HCT116 (cell line): Measurements from ENCODE around the gene KHDRBS1. TPM values are rescaled to one million over a fixed set of nuclear protein-coding genes. Genes with fewer than 3 reads are reported as not detected.

Source experiments
- ATAC-seq: fragments of 200-7000 bp; cut with Tn5 transposase; 2 replicates; pipeline ENCODE4 v1.9.1; 2020; ENCODE audit warnings: mild to moderate bottlenecking, moderate library complexity
- BruUV-seq: library from RNA; stranded (reverse); fragments of 400-500 nt; replicated peaks from 2 replicates; lab custom pipeline; 2021; lab: Mats Ljungman, UMichigan
- CTCF ChIA-PET: fragments of 300-600 bp; sonication (Branson Sonifier 250); formaldehyde crosslinking; loops from one replicate; lab custom pipeline; 2021; ENCODE audit warnings: antibody characterized with exemption; lab: Charles Lee
- POLR2A ChIA-PET: fragments of 300-600, 350-600 bp; sonication (Branson Sonifier 250); formaldehyde crosslinking; loops from one replicate; lab custom pipeline; 2021; ENCODE audit warnings: antibody characterized with exemption; lab: Charles Lee
- RAD21 ChIA-PET, 2 experiments: fragments of 300-600 bp; sonication (Branson Sonifier 250); formaldehyde crosslinking; loops; one replicate each; lab custom pipeline; 2023; ENCODE audit warnings: low total read pairs in 2 of 2; ENCODE audit not compliant: uncharacterized antibody in 2 of 2, unreplicated experiment in 2 of 2, low non-redundant PET in 1 of 2; lab: Charles Lee
- DNase-seq: peaks from one replicate; pipeline ENCODE4 v3.0.0-alpha.2; 2010; ENCODE audit warnings: low read depth, low spot score
- H2AFZ ChIP-seq: fragments of 200-600 bp; shearing (Covaris generic), sonication (generic); 2 replicates; pipeline ENCODE4 v1.6.1; 2017; ENCODE audit warnings: low read depth, mixed run types, mixed read lengths, antibody characterized with exemption, low read length; ENCODE audit not compliant: poor library complexity, severe bottlenecking
- H3K27ac ChIP-seq: 2 replicates; pipeline ENCODE4 v1.5.1; 2012; ENCODE audit warnings: low read depth, low read length
- H3K27me3 ChIP-seq: fragments of 200-600 bp; sonication (generic); 2 replicates; pipeline ENCODE4 v1.6.1; 2016; ENCODE audit warnings: mixed run types, low read length, mixed read lengths; ENCODE audit not compliant: insufficient read depth
- H3K36me3 ChIP-seq, 2 experiments: fragments of 200-500 bp in 1 of 2; fragments of 200-600 bp in 1 of 2; sonication (Bioruptor generic) in 1 of 2; sonication (generic) in 1 of 2; 2 replicates each; pipeline versions ENCODE4 v1.5.1 to v1.6.1; 2014 to 2016; ENCODE audit warnings: low read length in 2 of 2, inconsistent platforms in 1 of 2, mixed read lengths in 1 of 2, mixed run types in 1 of 2; ENCODE audit not compliant: insufficient read depth in 2 of 2, control insufficient read depth in 1 of 2
- H3K4me1 ChIP-seq, 2 experiments: fragments of 200-600 bp in 1 of 2; sonication (generic) in 1 of 2; 2 replicates each; pipeline versions ENCODE4 v1.5.1 to v1.6.1; 2012 to 2017; ENCODE audit warnings: low read length in 2 of 2, inconsistent platforms in 1 of 2, mild to moderate bottlenecking in 1 of 2, mixed read lengths in 1 of 2, mixed run types in 1 of 2, moderate library complexity in 1 of 2; ENCODE audit not compliant: insufficient read depth in 2 of 2, control insufficient read depth in 1 of 2
- H3K4me2 ChIP-seq: fragments of 200-600 bp; sonication (generic); 2 replicates; pipeline ENCODE4 v1.6.1; 2017; ENCODE audit warnings: mixed run types, low read length, mixed read lengths
- H3K4me3 ChIP-seq, 2 experiments: fragments of 200-600 bp in 1 of 2; sonication (generic) in 1 of 2; replicated peaks in 1 of 2; 2 replicates each; pipeline ENCODE4 v1.5.1; 2011 to 2016; ENCODE audit warnings: low read length in 2 of 2, control low read depth in 1 of 2, low read depth in 1 of 2, mild to moderate bottlenecking in 1 of 2, mixed read lengths in 1 of 2, mixed run types in 1 of 2
- H3K79me2 ChIP-seq: fragments of 200-600 bp; sonication (generic); 2 replicates; pipeline ENCODE4 v1.6.1; 2017; ENCODE audit warnings: mild to moderate bottlenecking, mixed run types, low read length, moderate library complexity, mixed read lengths; ENCODE audit not compliant: insufficient read depth
- H3K9ac ChIP-seq: fragments of 200-600 bp; sonication (generic); 2 replicates; pipeline ENCODE4 v1.6.1; 2016; ENCODE audit warnings: low read length, mixed read lengths
- H3K9me2 ChIP-seq: fragments of 200-600 bp; sonication (generic), shearing (Covaris generic); 2 replicates; pipeline ENCODE4 v1.6.1; 2017; ENCODE audit warnings: mixed run types, mild to moderate bottlenecking, moderate library complexity; ENCODE audit not compliant: insufficient read depth
- H3K9me3 ChIP-seq, 2 experiments: fragments of 200-500 bp in 1 of 2; fragments of 200-600 bp in 1 of 2; sonication (Bioruptor generic) in 1 of 2; sonication (generic) in 1 of 2; 2 replicates each; pipeline ENCODE4 v1.6.1; 2014 to 2017; ENCODE audit warnings: low read length in 2 of 2, mixed read lengths in 2 of 2, inconsistent platforms in 1 of 2, low read depth in 1 of 2, mild to moderate bottlenecking in 1 of 2, mixed run types in 1 of 2, moderate library complexity in 1 of 2; ENCODE audit not compliant: control insufficient read depth in 1 of 2, insufficient read depth in 1 of 2
- H4K20me1 ChIP-seq: fragments of 200-600 bp; sonication (generic), shearing (Covaris generic); 2 replicates; pipeline ENCODE4 v1.6.1; 2017; ENCODE audit warnings: mixed run types, mild to moderate bottlenecking, moderate library complexity; ENCODE audit not compliant: insufficient read depth
- EGR1 ChIP-seq: IDR thresholded peaks from 2 replicates; pipeline ENCODE4 v1.6.1; 2012; ENCODE audit warnings: low read depth
- ELF1 ChIP-seq: IDR thresholded peaks from 2 replicates; pipeline ENCODE4 v1.6.1; 2012; ENCODE audit warnings: low read depth, borderline replicate concordance
- EZH2 ChIP-seq: fragments of 200-600 bp; sonication (generic); IDR thresholded peaks from 2 replicates; pipeline ENCODE4 v1.6.1; 2017; ENCODE audit warnings: antibody characterized with exemption, mixed run types
- EZH2phosphoT487 ChIP-seq: fragments of 200-600 bp; IDR thresholded peaks from 2 replicates; pipeline ENCODE4 v1.6.1; 2018; ENCODE audit warnings: antibody characterized with exemption, borderline replicate concordance
- POLR2AphosphoS5 ChIP-seq: IDR thresholded peaks from 2 replicates; pipeline ENCODE4 v1.6.1; 2011; ENCODE audit warnings: mild to moderate bottlenecking, low read depth, low read length, moderate library complexity
- SRF ChIP-seq: IDR thresholded peaks from 2 replicates; pipeline ENCODE4 v1.6.1; 2012; ENCODE audit warnings: low read depth
- TCF7L2 ChIP-seq: IDR thresholded peaks from 2 replicates; pipeline ENCODE4 v1.7.0; 2011; ENCODE audit warnings: borderline replicate concordance, inconsistent platforms; ENCODE audit not compliant: insufficient read depth, insufficient read length; ENCODE audit errors: extremely low read depth
- YY1 ChIP-seq: IDR thresholded peaks from 2 replicates; pipeline ENCODE4 v1.6.1; 2011; ENCODE audit warnings: low read length, low read depth, moderate library complexity, mild to moderate bottlenecking; ENCODE audit not compliant: insufficient replicate concordance; ENCODE audit errors: extremely low read depth
- ZFX ChIP-seq: fragments of 450-650 bp; IDR thresholded peaks from 2 replicates; pipeline ENCODE4 v1.6.1; 2017
- ZNF274 ChIP-seq: fragments of 200-500 bp; sonication (Bioruptor generic); IDR thresholded peaks from 2 replicates; pipeline ENCODE4 v1.6.1; 2014; ENCODE audit warnings: mild to moderate bottlenecking, low read depth, low read length, inconsistent platforms
- intact Hi-C: fragments of 100-400 bp; cut with micrococcal nuclease; formaldehyde crosslinking; loops from 2 replicates; pipeline ENCODE4 v1.10.0; 2022
- total RNA-seq: library from RNA; stranded (reverse); gene quantifications from one replicate; pipeline ENCODE4 v1.2.1, GENCODE V29; 2021; ENCODE audit not compliant: unreplicated experiment

The KHDRBS1 gene
- total RNA-seq, 1 experiment from 2014 or later = 215 TPM

GRCh38 chr1:31980835-31981455, 32.7 kb upstream of the KHDRBS1 start:
- H3K27me3 ChIP-seq = no peaks in the 10 kb centered on the region
- no peaks in the 10 kb centered on the region for H3K36me3 ChIP-seq
- intact Hi-C loops = no loop called here
- no peak overlapping the region for H2AFZ ChIP-seq
- TF ChIP-seq YY1 = no peak
- no peak for TF ChIP-seq EZH2
- no peak for TF ChIP-seq ZFX
- no peak for TF ChIP-seq ELF1
- TF ChIP-seq TCF7L2 = no peak
- TF ChIP-seq SRF = no peak
- TF ChIP-seq ZNF274 = no peak
- TF ChIP-seq, all 23 proteins: peak for 0
- peaks cover 3 to 7% of the 10 kb centered on the region in 2 experiments; a peak in 3 of 4 replicates for H3K4me1 ChIP-seq
- H3K9me3 ChIP-seq = no peaks in the 10 kb centered on the region
- DNase-seq (no peak), ATAC-seq (no peak)
- H3K9me2 ChIP-seq = no peaks in the 10 kb centered on the region
- POLR2A ChIA-PET = no interaction called here
- H3K27ac ChIP-seq = no peak overlapping the region
- BruUV-seq = no TSS peak
- CTCF ChIA-PET = interaction anchor here (2.6 kb wide), 1 partner anchor 17 kb away, joined by 10 read pairs; no protein-coding TSS in a partner anchor
- H3K4me2 ChIP-seq = no peak overlapping the region
- no peaks in the 10 kb centered on the region for H4K20me1 ChIP-seq
- RAD21 ChIA-PET = no interaction called here
- no peaks in the 10 kb centered on the region for H3K79me2 ChIP-seq
- no peak overlapping the region for H3K4me3 ChIP-seq
- H3K9ac ChIP-seq = no peak overlapping the region

- Histone ChIP-seq H3K9ac (no peak overlapping the region), H3K4me3 (no peak overlapping the region), H3K79me2 (no peaks in the 10 kb centered on the region), H2AFZ (no peak overlapping the region), H3K36me3 (no peaks in the 10 kb centered on the region), H4K20me1 (no peaks in the 10 kb centered on the region), H3K9me3 (no peaks in the 10 kb centered on the region), H3K9me2 (no peaks in the 10 kb centered on the region), H3K27me3 (no peaks in the 10 kb centered on the region), H3K4me2 (no peak overlapping the region), H3K4me1 (peaks cover 3 to 7% of the 10 kb centered on the region in 2 experiments; a peak in 3 of 4 replicates), H3K27ac (no peak overlapping the region)
- ChIA-PET CTCF (interaction anchor here (0.7 kb wide), 1 partner anchor 17 kb away, joined by 4 read pairs; no protein-coding TSS in a partner anchor), RAD21 (no interaction called here), POLR2A (no interaction called here)
- TF ChIP-seq EZH2phosphoT487 (no peak), TCF7L2 (no peak), EGR1 (no peak), POLR2AphosphoS5 (no peak)
- BruUV-seq = no TSS peak
- intact Hi-C loops = no loop called here
- no peak for DNase-seq
- ATAC-seq = no peak
Measured at GRCh38 chr1:31981456-31981839, 32.2 kb upstream of the KHDRBS1 start.
